Cerebellar nuclear complex (tissue), 1 donor: ENCODE results near the gene ZMIZ1.
"Not testable (repeated sequence)": the region's sequence is repeated elsewhere in the genome, so short reads cannot be mapped to it uniquely, and the experiment has no call there.

Experiments used
- DNase-seq, 2 experiments: peaks; one replicate each; lab custom pipeline; 2025; lab: John Stamatoyannopoulos, UW

The ZMIZ1 gene

DNA sequence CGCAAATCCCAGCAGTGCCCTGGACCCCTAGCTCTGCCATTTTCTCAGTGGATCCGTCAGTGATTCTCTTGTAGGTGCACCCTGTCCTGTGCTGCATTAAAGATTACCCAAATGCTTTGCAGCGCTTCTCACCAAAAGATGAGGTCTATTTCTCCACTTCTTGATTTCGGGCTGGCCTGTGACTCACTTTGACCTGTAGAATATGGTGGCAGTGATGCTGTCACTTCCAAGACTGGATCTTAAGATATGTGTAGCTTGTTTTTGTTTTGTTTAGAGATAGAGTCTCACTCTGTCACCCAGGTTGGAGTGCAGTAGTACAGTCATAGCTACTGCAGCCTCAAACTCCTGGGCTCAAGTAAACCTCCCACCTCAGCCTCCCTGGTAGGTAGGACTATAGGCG lies 37.0 kb upstream of the ZMIZ1 start:
- DNase-seq: no peak

DNA sequence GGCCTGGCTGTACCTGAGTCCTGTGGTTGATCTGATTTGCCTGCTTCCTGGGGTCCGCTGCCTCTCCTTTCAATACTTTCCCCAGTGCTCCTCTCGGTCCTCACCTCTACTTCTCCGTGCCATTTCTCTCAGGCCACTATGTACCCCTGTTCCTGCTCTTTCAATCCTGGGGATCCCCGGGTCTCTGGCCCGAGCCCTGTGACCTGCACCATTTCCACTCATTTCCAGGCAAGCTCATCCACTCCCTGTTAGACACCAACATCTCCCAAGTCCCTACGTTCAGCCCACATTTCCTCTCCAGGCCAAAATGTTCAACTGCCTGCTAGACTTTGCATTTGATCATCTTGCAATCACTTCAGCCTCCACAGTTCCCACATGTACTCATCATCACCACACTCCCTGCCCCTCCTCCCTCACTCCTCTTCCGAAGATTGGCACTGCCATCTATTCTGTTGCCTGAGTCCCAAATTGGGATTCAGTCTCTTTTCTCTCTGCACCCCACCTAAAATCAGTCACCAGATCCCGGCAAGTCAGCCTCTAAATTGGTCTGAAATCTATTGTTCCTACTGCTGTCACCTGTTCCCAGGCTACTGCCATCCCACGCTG lies 34.4 kb upstream of the ZMIZ1 start:
- DNase-seq: no peak

DNA sequence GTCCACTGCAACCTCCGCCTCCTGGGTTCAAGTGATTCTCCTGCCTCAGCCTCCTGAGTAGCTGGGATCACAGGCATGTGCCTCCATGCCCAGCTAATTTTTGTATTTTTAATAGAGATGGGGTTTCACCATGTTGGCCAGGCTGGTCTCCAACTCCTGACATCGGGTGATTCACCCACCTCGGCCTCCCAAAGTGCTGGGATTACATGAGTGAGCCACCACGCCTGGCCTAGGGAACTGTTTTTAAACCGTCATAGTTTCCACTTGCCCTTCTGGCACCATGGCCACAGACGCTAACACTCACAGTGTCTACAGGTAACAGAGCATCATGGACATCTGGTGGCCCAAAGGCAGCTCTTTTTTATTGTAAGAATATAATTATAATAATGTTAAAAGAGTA lies 32.4 kb upstream of the ZMIZ1 start:
- DNase-seq: not testable (repeated sequence)

DNA sequence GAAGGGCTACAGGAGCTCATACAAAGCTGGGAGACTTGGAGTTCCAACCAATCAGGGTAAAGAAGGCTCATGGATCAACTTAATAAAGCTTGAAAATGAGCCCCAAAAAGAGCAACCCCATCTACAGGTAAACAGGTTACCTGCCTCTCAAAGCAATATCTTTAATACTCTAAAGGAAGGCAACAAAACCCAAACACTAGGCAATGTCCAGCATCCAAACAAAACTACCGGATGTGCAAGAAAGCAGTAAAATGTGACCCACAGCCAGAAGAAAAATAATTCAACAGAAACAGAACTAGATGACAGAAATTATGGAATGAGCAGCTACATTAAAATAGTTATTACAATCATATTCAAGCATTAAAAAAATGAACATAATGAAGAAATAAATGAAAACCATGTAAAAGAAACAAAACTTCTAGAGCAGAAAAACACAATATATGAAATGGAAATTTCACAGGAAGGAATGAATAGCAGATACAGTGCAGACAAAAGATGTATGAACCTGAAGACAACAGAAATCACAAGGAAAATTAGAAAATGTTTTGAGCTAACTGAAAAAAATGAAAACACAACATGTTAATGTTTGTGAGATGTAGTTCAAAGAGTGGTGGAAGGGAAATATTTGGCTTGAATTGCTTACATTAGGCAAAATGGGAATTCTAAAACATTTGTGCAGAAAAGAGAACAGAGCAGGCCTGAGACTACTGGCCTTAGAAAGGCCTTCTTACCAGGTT lies 30.5 kb upstream of the ZMIZ1 start:
- DNase-seq: no peak

DNA sequence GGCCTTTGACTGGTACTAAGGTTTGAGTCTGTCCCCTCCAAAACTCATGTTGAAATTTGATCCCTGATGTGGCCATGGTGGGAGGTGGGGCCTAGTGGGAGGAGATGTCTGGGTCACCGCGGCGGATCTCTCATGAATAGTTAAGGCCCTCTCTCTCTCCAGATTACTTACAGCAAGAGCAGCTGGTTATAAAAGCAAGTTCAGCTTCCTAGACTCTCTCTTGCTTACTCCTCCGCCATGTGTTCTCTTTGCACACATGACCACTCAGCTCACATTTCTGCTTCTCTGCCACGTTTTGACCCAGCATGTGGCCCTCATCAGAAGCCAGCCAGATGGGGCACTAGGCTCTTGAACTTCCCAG lies 29.9 kb upstream of the ZMIZ1 start:
- DNase-seq: no peak

DNA sequence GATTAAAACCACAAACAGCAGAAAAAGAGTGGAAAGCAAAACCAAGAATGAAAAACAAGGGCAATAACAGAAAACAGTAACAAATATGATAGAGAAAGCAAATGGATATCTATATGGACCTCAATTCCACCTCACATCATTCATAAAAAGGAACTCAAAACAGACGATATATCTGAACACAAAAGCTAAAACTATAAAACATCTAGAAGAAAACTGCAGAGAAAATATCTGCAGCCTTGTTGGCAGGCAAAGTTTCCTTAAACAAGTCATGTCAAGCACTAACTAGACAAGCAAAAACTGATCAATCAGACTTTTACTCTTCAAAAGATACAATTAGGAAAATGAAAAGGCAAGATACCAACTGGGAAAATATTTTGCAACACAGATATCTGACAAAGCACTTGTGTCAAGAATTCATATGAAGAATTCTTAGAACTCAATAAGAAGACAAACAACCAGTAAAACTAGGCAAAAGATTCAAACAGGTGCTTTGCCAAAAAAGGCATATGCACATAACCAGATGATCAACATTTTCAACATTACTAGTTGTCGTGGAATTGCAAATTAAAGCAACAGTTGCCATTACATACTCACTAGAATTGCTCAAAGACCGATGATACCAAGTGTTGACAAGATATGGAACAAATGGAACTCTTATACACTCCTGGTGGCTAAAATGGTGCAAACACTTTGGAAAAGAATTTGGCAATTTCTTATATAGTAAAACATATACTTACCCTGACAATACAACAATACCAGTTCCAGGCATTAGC lies 25.9 kb upstream of the ZMIZ1 start:
- DNase-seq: no peak

DNA sequence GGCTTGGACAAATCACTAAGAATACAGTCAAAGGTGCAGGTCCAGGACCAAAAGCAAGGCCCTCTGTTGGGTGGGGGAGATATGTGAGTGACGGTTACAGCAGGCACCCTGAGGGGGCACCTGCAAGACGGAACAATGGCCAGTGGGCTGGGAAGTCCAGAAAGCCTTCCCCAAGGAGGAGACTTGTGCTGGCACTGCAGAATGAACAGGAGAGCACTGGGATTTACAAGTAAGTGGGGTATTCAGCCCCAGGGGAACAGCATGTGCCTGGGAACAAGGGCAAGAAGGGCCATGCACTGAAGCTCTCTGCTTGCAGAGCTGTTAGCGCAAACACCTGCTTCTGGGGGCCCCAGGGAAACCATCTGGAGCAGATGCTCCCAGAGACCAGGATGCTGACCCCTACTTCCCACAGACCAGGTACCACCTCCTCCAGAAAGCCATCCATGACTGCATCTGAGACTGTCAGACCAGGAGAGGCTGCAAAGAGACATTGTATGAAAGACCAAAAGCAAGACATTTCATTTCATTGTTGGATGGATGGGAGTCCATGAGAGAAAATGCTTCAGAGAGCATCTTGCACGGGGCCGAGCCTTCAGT lies 24.6 kb upstream of the ZMIZ1 start:
- DNase-seq: no peak

DNA sequence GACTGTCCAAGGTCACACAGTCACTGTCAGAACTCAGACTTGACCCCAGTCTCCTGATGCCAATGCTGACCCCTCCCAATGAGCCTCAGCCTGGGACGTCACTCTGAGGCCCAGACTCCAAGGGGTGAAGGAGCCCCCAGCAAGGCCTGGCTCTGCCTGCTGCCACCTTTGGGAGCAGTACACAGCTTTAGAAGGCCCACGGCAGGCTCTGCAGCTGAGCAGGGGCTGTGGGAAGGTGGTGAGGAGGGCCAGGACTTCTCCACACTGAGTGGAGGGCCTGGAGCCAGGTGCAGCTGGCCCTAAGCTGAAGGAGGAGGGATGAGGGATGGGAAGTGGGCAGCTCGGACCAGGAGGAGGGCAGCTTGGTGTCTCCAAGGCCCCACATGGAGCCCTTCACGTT lies 23.9 kb upstream of the ZMIZ1 start:
- DNase-seq: no peak

DNA sequence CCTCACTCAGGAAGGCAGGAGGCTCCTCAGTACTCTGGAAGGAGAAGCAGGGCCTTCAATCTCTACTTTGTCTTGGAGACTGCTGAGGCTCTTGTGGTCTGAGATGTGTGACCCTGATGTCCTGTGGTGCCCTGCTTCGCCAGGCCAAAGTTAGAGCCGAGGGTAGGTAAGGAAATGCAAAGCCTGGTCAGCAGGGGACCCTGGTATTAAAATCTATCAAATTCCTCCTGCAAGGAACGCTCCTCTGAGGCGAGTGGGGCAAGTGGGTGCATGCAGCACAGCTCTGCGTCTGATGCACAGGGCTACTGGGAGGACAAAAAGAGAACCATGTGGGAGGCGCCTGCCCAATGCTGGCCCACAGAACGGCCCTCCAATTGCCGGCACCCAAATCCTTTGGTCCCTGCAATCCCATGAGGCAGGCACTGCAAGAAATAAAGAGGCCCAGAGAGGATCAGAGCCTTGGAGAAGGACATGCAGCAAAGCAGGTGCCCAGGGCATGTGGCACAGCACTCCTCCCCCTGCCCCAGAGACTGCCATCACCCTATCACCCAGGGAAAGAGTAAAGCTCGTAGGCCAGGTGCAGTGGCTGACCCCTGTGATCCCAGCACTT lies 23.1 kb upstream of the ZMIZ1 start:
- DNase-seq: no peak

DNA sequence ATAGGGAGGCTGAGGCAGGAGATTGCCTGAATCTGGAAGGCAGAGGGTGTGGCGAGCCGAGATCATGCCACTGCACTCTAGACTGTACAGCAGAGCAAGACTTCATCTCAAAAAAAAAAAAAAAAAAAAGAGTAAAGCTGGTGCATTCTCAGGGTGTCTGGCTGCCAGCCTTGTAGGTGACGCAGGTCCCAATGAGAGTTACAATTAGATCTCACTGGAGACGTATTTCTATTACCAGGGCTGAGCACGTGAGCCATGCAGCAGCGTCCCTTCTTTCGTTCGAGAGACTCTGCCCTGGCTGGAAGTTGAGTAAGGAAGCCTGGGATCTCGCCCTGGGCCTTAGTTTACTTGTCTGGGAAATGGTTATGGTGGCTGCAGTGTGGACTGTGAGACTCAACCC lies 22.4 kb upstream of the ZMIZ1 start:
- no peak for DNase-seq

DNA sequence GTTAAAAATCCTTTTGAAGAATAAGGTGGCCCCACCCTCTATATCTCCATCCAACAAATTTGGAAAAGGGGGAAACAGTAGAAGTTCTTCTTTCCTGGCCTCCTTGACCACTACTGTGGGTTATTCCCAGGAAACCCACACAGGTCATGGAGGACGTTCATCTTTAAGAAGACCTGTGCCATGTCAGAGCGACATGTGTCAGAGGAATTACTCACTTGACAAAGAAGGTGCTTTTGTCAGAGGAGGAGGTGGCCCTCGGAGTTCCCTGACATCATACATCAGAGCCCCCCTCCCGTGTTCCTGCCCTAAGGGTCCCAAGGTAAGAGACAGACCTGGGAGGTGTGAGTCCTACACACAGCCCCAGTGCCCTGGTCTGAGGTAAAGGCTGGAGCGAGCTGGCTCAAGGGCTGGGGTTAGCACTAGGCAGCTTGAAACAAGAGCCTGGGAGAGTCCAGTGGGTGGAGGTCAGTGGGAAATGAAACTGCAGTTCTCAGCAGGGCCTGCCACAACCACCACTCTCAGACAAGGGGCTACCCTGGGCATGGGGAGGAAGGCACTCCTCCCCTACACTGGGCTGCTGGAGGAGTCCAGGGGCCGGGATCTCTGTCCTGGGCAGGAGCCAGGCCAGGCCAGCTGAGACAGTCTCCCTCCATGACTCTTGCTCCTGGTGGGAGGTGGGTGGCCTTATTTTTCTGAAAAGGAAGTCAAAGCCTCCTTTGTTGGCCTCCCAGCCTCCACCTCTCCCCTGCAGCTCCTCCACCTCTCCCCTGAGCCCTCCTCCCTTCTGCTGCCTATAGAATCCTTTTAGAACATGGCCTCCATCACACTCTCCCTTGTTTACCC lies 21.8 kb upstream of the ZMIZ1 start:
- DNase-seq: no peak

DNA sequence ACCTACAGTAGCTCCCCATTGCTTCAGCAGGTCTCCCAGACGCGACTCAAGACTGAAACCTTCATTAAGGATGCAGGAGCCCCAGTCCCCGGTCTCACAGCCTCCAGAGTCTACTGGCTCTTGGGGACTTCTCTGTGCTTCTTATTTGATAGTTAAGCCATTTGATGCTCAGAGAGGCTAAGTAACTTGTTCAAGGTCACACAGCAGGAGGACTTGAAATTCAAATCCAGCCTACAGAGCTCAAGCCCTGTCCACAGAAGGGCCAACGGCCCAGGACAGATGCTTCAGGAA lies 21.2 kb upstream of the ZMIZ1 start:
- DNase-seq: no peak

DNA sequence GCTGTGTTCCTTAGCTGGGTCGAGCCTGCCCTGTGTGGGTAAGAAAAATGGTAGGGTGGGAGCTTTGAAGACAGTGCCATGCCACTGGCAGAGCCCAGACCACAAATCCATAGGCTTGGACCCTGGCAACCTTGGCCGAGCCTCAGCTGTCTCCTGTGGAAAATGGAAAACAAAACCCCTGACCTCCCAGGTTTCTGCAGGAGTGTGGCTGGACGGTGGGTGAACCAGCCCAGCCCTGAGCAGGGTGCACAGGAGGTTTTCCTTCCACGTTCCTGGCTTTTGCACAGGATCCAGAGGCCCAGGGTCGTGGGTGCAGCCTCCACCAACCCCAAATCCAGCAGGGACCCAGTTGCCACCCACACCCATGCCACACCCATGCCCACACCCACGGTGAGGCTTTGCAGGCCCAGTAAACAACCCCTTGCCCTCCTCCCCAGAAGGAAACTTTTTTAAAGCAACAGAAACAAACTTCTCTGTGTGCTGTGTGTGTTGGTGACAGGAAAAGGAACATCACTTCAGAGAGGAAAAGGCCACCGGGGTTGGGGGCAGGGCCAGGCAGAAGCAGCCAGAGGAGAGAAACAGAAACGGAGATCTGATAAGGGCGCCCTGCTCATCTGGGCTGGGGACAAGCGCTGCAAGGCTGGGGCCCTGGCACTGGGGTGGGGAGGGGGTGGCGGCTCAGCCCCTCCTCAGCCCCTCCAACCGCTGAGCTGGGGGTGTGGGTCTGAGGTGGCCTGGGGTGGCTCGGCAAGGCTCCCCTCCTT lies 20.7 kb upstream of the ZMIZ1 start:
- no peak for DNase-seq

DNA sequence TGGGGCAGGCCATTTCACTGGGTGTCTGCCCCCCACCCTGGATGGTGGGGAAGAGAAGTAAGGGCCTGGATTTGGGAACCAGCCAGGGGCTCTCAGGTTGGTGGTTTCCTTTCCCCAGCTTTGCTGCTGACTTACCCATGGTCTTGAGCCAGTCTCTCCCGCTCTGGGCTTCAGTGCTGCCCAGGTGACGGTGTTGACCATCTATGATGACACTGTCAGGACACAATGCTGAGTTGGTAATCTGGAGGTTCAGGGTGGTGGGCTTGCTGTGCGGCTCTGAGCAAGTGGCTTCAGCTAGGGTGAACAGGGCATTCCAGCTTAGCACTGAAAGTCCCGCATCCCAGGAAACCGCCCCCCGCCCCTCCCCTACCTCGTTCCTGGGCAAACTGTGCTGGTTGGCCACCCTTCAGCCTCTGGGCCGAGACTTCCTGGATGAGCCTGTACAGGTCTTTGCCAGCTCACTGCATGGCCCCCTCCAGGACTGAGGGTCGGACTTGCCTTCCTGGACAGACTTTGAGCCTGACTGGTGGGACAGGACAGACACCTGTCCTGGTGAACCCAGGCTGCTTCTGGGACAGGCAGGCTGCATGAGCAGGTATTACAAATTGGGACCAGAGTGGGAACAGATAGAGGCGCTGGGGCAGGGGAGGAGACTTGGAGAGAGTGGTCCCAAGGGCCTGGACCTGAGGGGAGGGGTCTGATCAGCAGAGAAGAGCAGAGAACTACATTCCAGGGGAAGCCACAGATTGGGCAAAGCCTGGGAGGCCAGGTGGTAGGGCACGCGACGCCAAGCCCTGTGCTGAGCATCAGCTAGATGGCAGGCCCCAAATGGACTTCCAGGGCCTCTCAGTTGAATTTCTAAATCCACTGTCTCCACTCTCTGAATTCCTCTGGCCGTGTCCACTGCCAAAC lies 19.9 kb upstream of the ZMIZ1 start:
- DNase-seq: no peak

DNA sequence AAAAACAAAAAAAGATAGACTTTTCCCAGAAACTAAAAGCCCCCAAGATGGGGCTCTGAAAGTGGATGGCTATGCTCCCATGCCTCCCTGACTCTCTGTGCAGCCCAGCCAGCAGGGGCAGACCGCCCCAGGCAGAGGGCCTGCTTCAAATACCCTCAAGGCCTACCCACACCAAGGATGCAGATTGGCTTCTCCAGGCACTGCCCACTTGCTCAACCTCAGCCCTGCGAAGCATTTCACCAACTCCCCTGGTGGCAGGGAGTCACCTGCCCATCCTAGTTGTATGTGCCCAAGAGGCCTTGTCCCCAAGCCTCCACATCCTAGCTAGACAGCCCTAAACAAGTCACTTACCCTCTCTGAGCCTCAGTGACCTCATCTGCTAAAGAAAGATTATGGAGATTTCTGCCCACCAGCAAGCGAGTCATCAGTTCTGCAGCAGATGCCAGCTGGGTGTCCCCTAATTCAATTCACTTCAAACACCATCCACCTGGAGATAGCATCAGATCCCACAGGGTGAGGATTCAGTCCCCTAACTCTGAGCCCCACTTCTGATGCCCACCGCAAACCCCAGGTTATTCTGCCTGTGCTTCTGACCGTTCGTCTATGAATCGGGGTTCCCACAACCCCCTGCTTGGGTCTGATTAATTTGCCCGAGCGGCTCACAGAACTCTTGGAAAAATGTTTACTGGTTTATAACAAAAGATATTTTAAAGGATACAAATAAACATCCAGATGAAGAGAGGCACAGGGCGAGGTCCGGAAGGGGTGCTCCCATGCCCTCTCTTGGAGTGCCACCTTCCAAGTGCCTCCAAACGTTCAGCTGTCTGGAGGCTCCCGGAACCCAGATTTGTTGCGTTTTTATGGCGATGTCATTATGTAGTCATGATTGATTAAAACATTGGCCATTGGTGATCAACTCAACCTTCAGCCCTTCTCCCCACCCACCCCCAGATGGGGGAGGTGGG lies 18.6 kb upstream of the ZMIZ1 start:
- DNase-seq: no peak

DNA sequence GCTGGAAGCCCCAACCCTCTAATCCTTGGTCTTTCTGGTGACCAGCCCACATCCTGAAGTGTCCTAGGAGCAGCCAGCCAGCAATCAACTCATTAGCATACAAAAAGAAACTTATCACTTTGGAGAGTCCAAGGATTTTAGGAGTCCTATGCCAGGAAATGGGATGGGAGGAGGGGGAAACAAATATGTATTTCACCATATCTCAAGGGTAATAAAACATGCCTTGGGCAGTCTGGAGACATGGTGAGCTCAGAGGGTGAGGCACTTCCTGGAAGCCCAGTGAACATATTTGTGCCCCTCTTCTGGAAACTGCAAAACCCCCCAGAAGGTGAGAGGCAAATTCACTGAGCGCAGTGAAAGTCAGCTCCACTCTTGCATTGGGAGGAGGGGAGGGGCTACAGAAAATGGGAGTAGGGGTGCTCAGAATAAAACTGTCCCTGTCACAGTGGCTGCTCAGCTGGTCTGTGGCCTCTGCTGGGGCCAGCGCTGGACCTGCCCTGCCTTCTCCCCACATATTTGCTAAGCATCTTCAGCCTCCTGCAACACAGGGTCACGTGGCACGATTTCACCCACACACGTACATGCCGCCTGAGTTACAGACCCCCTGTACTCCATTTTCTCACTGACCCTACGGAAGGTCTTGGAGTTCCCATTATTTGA lies 17.7 kb upstream of the ZMIZ1 start:
- DNase-seq: no peak

DNA sequence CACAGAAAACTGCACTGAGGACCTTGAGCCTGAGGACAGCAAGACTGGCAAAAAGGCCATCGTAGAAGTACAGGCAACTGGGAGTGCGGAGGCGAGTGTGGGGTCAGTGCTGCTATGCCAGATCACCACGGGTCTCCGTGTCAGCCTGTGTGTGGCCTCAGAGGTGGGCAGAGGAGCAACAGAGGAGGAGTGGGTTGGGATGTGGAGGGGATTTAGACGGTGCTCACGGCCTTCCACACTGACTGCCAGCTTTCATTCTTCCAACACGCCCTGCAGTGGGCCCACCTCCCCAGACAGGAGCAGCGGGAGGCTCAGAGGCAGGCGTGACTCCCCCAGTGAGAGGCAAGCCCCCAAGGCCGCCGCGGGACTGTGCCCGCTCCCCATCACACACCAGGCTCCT lies 17.0 kb upstream of the ZMIZ1 start:
- DNase-seq: no peak
